ENCODE results near the gene ST6GALNAC5. TPM values are rescaled to one million over a fixed set of nuclear protein-coding genes. Genes with fewer than 3 reads are reported as not detected.

The ST6GALNAC5 gene
- total and polyA plus RNA-seq, 10 of the 15 experiments (the other 5 are each of a cell fraction or from before 2014, with no cell fraction given), result under 0.01 to 1.8 (median 0.07) TPM; not detected in 6

DNA sequence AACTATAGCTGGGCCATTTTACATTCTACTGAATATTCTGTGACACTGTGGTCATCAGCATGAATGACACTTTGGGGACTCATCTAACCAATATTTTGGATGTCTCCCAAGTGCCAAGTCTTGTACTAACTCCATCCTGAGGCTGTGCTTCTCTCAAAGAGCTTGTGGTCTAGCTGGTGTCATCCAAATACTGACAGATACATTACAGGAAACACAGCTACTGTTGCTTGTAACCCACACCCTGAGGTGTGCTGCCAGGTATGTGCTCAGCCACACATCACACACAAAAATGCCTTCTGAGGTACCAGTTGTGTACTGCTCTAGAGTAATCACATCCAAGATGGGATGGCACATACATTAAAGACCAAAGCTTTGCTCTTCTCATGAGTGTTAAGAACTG is 81.6 kb downstream of the ST6GALNAC5 start (continued):
- TF ChIP-seq SMAD1 (IDR thresholded peaks at IDR 0.05; ENCODE audit: low read depth, partially characterized antibody) (no peak), ETV6 (conservative IDR thresholded peaks at IDR 0.05 in 1 of 2, IDR thresholded peaks at IDR 0.05 in 1 of 2; ENCODE audit: borderline replicate concordance in 1 of 2, low read depth in 1 of 2) (no peak), RAD21 (IDR thresholded peaks at IDR 0.05; ENCODE audit: insufficient read depth, low read depth, low read length) (no peak), ZNF207 (IDR thresholded peaks at IDR 0.05; ENCODE audit: borderline replicate concordance) (no peak), IRF4 (IDR thresholded peaks at IDR 0.05; ENCODE audit: low read depth, low read length) (no peak)

- H3K79me2 ChIP-seq (ENCODE audit: control insufficient read depth, insufficient read depth, low read length), result no peaks in the 10 kb centered on the region
- no TSS peak for BruUV-seq (replicated peaks)
- 3% methylated on average over 3 of the region's 3 CpGs for WGBS (ENCODE audit: insufficient coverage, insufficient replicate concordance, low lambda C conversion rate, missing lambda C conversion rate)
- no peak overlapping the region for H3K4me3 ChIP-seq
- no peaks in the 10 kb centered on the region for H4K20me1 ChIP-seq (ENCODE audit: control insufficient read depth, insufficient read depth)
- no peak overlapping the region for H3K4me2 ChIP-seq (ENCODE audit: control insufficient read depth, insufficient read depth)
- ATAC-seq (peak; percentile 38), DNase-seq (ENCODE audit: low read depth, low spot score) (no peak), FAIRE-seq (no peak)
- ChIA-PET CTCF (interaction anchor here (1.3 to 6.5 kb wide), 6 partner anchors 9 to 81 kb away, joined by 4 to 47 read pairs (median 15); no protein-coding TSS in a partner anchor), POLR2A (interaction anchor here (1.4 to 6.3 kb wide), 4 partner anchors 8 to 25 kb away, joined by 3 to 54 read pairs (median 7); no protein-coding TSS in a partner anchor), SMC1A (ENCODE audit: uncharacterized antibody, unreplicated experiment) (interaction anchor here (0.9 to 11.0 kb wide), 20 partner anchors 9 to 965 kb away, joined by 3 to 215 read pairs (median 6); no protein-coding TSS in a partner anchor), RAD21 (ENCODE audit: unreplicated experiment) (interaction anchor here (0.6 to 7.3 kb wide), 15 partner anchors 10 to 878 kb away, joined by 3 to 117 read pairs (median 4); no protein-coding TSS in a partner anchor)
- intact Hi-C loops (cut with micrococcal nuclease; ENCODE audit: unreplicated experiment), result no loop called here
- H3K27me3 ChIP-seq (replicated peaks in 1 of 2; ENCODE audit: control insufficient read depth in 2 of 2, insufficient read depth in 2 of 2, low read length in 1 of 2), result 0 out of 4 replicates have a peak, but pooled peaks cover 0 to 1% of the 10 kb centered on the region in 2 experiments
- no peaks in the 10 kb centered on the region for H3K9me3 ChIP-seq (replicated peaks; ENCODE audit: control insufficient read depth, insufficient read depth, low read length)
- H2AFZ ChIP-seq (ENCODE audit: control insufficient read depth, low read depth, low read length), result no peak overlapping the region
- in situ Hi-C loops (cut with MboI), result no loop called here
- H3K4me1 ChIP-seq (ENCODE audit: control insufficient read depth, insufficient read depth, low read length), result no peaks in the 10 kb centered on the region
- no peak overlapping the region for H3K27ac ChIP-seq (ENCODE audit: control insufficient read depth, insufficient read depth)
- no peaks in the 10 kb centered on the region for H3K36me3 ChIP-seq (ENCODE audit: control insufficient read depth in 2 of 2, insufficient read depth in 2 of 2, low read length in 1 of 2)
- H3K9ac ChIP-seq (ENCODE audit: control insufficient read depth, insufficient read depth, low read length), result no peak overlapping the region
- TF ChIP-seq DPF2 (IDR thresholded peaks at IDR 0.05) (no peak), KLF5 (IDR thresholded peaks at IDR 0.05; ENCODE audit: partially characterized antibody) (no peak), NBN (IDR thresholded peaks at IDR 0.05) (no peak), POLR2AphosphoS2 (IDR thresholded peaks at IDR 0.05; ENCODE audit: low read depth, low read length) (no peak), ETV6 (conservative IDR thresholded peaks at IDR 0.05 in 1 of 2, IDR thresholded peaks at IDR 0.05 in 1 of 2; ENCODE audit: borderline replicate concordance in 1 of 2, low read depth in 1 of 2) (no peak), MTA2 (IDR thresholded peaks at IDR 0.05; ENCODE audit: low read depth) (no peak), ZBTB4 (CRISPR knock-in tag; IDR thresholded peaks at IDR 0.05) (no peak), GABPA (IDR thresholded peaks at IDR 0.05; ENCODE audit: low read depth) (no peak)
- TF ChIP-seq, protein P1, sequence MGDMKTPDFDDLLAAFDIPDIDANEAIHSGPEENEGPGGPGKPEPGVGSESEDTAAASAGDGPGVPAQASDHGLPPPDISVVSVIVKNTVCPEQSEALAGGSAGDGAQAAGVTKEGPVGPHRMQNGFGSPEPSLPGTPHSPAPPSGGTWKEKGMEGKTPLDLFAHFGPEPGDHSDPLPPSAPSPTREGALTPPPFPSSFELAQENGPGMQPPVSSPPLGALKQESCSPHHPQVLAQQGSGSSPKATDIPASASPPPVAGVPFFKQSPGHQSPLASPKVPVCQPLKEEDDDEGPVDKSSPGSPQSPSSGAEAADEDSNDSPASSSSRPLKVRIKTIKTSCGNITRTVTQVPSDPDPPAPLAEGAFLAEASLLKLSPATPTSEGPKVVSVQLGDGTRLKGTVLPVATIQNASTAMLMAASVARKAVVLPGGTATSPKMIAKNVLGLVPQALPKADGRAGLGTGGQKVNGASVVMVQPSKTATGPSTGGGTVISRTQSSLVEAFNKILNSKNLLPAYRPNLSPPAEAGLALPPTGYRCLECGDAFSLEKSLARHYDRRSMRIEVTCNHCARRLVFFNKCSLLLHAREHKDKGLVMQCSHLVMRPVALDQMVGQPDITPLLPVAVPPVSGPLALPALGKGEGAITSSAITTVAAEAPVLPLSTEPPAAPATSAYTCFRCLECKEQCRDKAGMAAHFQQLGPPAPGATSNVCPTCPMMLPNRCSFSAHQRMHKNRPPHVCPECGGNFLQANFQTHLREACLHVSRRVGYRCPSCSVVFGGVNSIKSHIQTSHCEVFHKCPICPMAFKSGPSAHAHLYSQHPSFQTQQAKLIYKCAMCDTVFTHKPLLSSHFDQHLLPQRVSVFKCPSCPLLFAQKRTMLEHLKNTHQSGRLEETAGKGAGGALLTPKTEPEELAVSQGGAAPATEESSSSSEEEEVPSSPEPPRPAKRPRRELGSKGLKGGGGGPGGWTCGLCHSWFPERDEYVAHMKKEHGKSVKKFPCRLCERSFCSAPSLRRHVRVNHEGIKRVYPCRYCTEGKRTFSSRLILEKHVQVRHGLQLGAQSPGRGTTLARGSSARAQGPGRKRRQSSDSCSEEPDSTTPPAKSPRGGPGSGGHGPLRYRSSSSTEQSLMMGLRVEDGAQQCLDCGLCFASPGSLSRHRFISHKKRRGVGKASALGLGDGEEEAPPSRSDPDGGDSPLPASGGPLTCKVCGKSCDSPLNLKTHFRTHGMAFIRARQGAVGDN (IDR thresholded peaks at IDR 0.05), result no peak
These were observed 82.2 kb downstream of the ST6GALNAC5 start for GRCh38 chr1:76949503-76949902.
